ENCODE data around the gene C1orf53.

Gene C1orf53

DNA sequence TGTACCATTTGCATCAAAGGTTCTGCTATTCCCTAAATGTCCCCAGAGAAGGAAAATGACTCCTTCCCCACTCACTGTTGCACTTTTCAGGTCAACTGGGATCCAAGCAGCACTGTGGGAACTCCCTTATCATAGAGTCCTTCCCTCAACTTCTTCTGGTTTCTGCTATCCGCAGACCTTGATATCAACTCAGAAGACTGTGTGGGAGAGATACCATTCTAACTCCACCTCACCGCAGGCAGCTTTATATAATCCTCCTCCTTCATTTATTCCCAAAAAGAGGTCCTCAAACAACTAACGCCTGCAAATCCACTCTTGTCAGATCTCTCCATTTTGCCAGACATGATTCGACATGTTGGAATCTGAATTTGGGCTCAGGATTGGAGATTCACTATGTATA is 42.1 kb downstream of the C1orf53 start:
- no peaks in the 10 kb centered on the region for H3K4me1 ChIP-seq (ENCODE audit: low read length)
- TF ChIP-seq EZH2 (optimal IDR thresholded peaks at IDR 0.05; ENCODE audit: low read depth, low read length) (no peak), EZH2phosphoT487 (IDR thresholded peaks at IDR 0.05; ENCODE audit: low read length) (no peak)
- TF ChIP-seq, protein P1, sequence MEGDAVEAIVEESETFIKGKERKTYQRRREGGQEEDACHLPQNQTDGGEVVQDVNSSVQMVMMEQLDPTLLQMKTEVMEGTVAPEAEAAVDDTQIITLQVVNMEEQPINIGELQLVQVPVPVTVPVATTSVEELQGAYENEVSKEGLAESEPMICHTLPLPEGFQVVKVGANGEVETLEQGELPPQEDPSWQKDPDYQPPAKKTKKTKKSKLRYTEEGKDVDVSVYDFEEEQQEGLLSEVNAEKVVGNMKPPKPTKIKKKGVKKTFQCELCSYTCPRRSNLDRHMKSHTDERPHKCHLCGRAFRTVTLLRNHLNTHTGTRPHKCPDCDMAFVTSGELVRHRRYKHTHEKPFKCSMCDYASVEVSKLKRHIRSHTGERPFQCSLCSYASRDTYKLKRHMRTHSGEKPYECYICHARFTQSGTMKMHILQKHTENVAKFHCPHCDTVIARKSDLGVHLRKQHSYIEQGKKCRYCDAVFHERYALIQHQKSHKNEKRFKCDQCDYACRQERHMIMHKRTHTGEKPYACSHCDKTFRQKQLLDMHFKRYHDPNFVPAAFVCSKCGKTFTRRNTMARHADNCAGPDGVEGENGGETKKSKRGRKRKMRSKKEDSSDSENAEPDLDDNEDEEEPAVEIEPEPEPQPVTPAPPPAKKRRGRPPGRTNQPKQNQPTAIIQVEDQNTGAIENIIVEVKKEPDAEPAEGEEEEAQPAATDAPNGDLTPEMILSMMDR (IDR thresholded peaks at IDR 0.05; ENCODE audit: low read length): no peak
- H3K4me2 ChIP-seq (ENCODE audit: low read depth, low read length): no peak overlapping the region
- no peak for DNase-seq
- H3K36me3 ChIP-seq (replicated peaks; ENCODE audit: insufficient read depth, low read length): no peaks in the 10 kb centered on the region
- no peaks in the 10 kb centered on the region for H3K9me3 ChIP-seq (replicated peaks; ENCODE audit: insufficient read depth, low read length)
- H3K27me3 ChIP-seq (replicated peaks; ENCODE audit: insufficient read depth, low read length): no peaks in the 10 kb centered on the region
- H3K79me2 ChIP-seq (ENCODE audit: low read length): no peaks in the 10 kb centered on the region
- H2AFZ ChIP-seq (ENCODE audit: low read length): no peak overlapping the region
- H3K9me2 ChIP-seq (replicated peaks; ENCODE audit: insufficient read depth, low read length): no peaks in the 10 kb centered on the region
- H4K20me1 ChIP-seq (ENCODE audit: insufficient read depth, low read length): no peaks in the 10 kb centered on the region
- H3K9ac ChIP-seq (ENCODE audit: low read length): no peak overlapping the region
- H3F3A ChIP-seq (ENCODE audit: insufficient read depth, low read length): no peaks in the 10 kb centered on the region
- H3K27ac ChIP-seq (ENCODE audit: low read length): no peak overlapping the region
- no peak overlapping the region for H3K4me3 ChIP-seq (ENCODE audit: low read length)

DNA sequence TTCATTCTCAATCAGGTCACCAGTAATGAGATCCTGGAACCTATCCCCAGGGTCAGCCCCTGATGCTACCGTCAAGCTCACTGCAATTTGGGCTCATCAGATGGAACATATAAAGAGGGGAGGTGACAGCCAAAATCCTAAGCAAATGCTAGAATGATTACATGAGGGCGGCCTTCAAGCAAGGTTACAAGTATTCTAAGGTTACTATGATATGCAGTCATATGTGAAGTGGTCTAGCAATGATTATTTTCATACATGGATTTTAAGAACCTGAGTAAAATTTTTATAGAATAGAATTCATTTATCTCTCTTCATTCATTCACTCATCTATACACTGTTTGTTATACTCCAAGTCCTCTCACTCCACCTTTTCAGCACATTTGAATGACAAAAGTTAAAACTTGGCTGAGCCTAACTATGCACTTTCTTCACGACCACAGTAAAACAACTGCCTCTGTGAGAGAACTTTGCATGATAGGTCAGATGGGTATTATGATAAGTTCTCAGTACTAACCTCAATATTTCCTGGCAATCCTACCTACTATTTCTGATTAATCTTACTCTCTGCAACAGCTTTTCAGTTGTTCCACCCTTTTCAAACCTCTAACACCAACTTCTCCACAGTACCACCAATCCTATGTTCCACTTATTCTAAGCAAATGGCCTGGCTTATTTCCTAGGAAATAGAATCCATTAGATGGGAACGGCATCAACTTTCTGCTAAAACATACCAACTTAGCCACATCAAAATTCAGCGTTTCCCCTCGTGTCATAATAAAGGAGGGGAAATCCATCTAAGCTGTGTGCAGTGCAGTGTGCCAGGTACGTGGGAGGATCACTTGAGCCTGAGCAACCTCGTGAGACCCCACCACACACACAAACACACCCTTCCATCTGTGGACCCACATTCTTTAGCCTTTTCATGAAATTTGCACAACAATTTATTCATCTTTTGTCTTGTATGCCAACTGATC is 46.8 kb downstream of the C1orf53 start:
- Histone ChIP-seq H3K9ac (ENCODE audit: low read length) (no peak overlapping the region), H3K79me2 (ENCODE audit: low read length) (no peaks in the 10 kb centered on the region), H3K9me3 (replicated peaks; ENCODE audit: insufficient read depth, low read length) (no peaks in the 10 kb centered on the region), H3K9me2 (replicated peaks; ENCODE audit: insufficient read depth, low read length) (no peaks in the 10 kb centered on the region), H3K27me3 (replicated peaks; ENCODE audit: insufficient read depth, low read length) (no peaks in the 10 kb centered on the region), H3F3A (ENCODE audit: insufficient read depth, low read length) (no peaks in the 10 kb centered on the region), H3K4me3 (ENCODE audit: low read length) (no peak overlapping the region), H3K27ac (ENCODE audit: low read length) (no peak overlapping the region), H2AFZ (ENCODE audit: low read length) (no peak overlapping the region), H3K4me1 (ENCODE audit: low read length) (no peaks in the 10 kb centered on the region), H3K36me3 (replicated peaks; ENCODE audit: insufficient read depth, low read length) (no peaks in the 10 kb centered on the region), H4K20me1 (ENCODE audit: insufficient read depth, low read length) (no peaks in the 10 kb centered on the region), H3K4me2 (ENCODE audit: low read depth, low read length) (no peak overlapping the region)
- no peak for DNase-seq
- no peak for TF ChIP-seq EZH2phosphoT487 (IDR thresholded peaks at IDR 0.05; ENCODE audit: low read length)
- TF ChIP-seq EZH2 (optimal IDR thresholded peaks at IDR 0.05; ENCODE audit: low read depth, low read length): no peak
- TF ChIP-seq, protein P1 (IDR thresholded peaks at IDR 0.05; ENCODE audit: low read length): no peak

DNA sequence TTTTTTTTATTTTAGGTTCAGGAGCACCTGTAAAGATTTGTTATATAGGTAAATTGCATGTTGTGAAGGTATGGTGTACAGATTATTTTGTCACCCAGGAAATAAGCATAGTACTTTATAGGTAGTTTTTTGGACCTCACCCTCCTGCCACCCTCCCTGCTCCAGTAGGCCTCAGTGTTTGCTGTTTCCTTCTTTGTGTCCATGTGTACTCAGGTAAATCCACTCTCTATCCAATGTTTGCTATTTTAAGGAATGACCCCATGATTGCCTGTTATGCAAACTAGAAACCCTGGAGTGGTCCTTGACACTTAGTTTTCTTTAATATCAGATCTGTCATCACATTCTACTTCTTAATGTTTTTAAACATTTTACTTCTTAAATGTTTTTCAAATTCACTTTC is 48.7 kb downstream of the C1orf53 start:
- Histone ChIP-seq H3K9ac (ENCODE audit: low read length) (no peak overlapping the region), H3K4me2 (ENCODE audit: low read depth, low read length) (no peak overlapping the region), H3K4me3 (ENCODE audit: low read length) (no peak overlapping the region), H4K20me1 (ENCODE audit: insufficient read depth, low read length) (no peaks in the 10 kb centered on the region), H2AFZ (ENCODE audit: low read length) (no peak overlapping the region), H3K79me2 (ENCODE audit: low read length) (no peaks in the 10 kb centered on the region), H3K27me3 (replicated peaks; ENCODE audit: insufficient read depth, low read length) (no peaks in the 10 kb centered on the region), H3F3A (ENCODE audit: insufficient read depth, low read length) (no peaks in the 10 kb centered on the region), H3K9me2 (replicated peaks; ENCODE audit: insufficient read depth, low read length) (no peaks in the 10 kb centered on the region), H3K27ac (ENCODE audit: low read length) (no peak overlapping the region), H3K4me1 (ENCODE audit: low read length) (no peaks in the 10 kb centered on the region), H3K36me3 (replicated peaks; ENCODE audit: insufficient read depth, low read length) (no peaks in the 10 kb centered on the region), H3K9me3 (replicated peaks; ENCODE audit: insufficient read depth, low read length) (no peaks in the 10 kb centered on the region)
- no peak for DNase-seq
- no peak for TF ChIP-seq EZH2 (optimal IDR thresholded peaks at IDR 0.05; ENCODE audit: low read depth, low read length)
- TF ChIP-seq, protein P1 (IDR thresholded peaks at IDR 0.05; ENCODE audit: low read length): no peak
- no peak for TF ChIP-seq EZH2phosphoT487 (IDR thresholded peaks at IDR 0.05; ENCODE audit: low read length)

Data from MM.1S (cell line).